WTC11 (cell line): ENCODE measurements around the gene WWC1.

ENCODE experiments used
- ATF2 ChIP-seq: sonication (generic); formaldehyde crosslinking; IDR thresholded peaks from 2 replicates; pipeline ENCODE4 v1.8.1; 2022; ENCODE audit warnings: low read depth, missing genetic modification reagents, borderline replicate concordance
- CTCF ChIP-seq: fragments of 200-600 bp; IDR thresholded peaks from 2 replicates; pipeline ENCODE4 v1.8.0; 2022; ENCODE audit warnings: antibody characterized with exemption
- FOXJ3 ChIP-seq: sonication (generic); formaldehyde crosslinking; IDR thresholded peaks from 2 replicates; pipeline ENCODE4 v1.9.0; 2021; ENCODE audit warnings: missing genetic modification reagents, mild to moderate bottlenecking, borderline replicate concordance
- MLX ChIP-seq: sonication (generic); formaldehyde crosslinking; IDR thresholded peaks from 2 replicates; pipeline ENCODE4 v1.8.1; 2023; ENCODE audit warnings: mild to moderate bottlenecking, missing genetic modification reagents, moderate library complexity
- TF ChIP-seq, protein P1 (sequence below): fragments of 250-450 bp; sonication (Bioruptor Pico); IDR thresholded peaks from 2 replicates; pipeline ENCODE4 v1.9.0; 2021; ENCODE audit warnings: mild to moderate bottlenecking
- TF ChIP-seq, protein P2 (sequence below): sonication (generic); formaldehyde crosslinking; IDR thresholded peaks from 2 replicates; pipeline ENCODE4 v1.8.1; 2023; ENCODE audit warnings: mild to moderate bottlenecking, missing genetic modification reagents

GRCh38 chr5:168446983-168447619, 155.7 kb downstream of the WWC1 start:
- TF ChIP-seq, protein P1, sequence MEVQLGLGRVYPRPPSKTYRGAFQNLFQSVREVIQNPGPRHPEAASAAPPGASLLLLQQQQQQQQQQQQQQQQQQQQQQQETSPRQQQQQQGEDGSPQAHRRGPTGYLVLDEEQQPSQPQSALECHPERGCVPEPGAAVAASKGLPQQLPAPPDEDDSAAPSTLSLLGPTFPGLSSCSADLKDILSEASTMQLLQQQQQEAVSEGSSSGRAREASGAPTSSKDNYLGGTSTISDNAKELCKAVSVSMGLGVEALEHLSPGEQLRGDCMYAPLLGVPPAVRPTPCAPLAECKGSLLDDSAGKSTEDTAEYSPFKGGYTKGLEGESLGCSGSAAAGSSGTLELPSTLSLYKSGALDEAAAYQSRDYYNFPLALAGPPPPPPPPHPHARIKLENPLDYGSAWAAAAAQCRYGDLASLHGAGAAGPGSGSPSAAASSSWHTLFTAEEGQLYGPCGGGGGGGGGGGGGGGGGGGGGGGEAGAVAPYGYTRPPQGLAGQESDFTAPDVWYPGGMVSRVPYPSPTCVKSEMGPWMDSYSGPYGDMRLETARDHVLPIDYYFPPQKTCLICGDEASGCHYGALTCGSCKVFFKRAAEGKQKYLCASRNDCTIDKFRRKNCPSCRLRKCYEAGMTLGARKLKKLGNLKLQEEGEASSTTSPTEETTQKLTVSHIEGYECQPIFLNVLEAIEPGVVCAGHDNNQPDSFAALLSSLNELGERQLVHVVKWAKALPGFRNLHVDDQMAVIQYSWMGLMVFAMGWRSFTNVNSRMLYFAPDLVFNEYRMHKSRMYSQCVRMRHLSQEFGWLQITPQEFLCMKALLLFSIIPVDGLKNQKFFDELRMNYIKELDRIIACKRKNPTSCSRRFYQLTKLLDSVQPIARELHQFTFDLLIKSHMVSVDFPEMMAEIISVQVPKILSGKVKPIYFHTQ (CRISPR knock-in tag), result no peak
- TF ChIP-seq MLX (no peak), CTCF (no peak), ATF2 (CRISPR knock-in tag) (no peak), FOXJ3 (CRISPR knock-in tag) (no peak)
- TF ChIP-seq, protein P2, sequence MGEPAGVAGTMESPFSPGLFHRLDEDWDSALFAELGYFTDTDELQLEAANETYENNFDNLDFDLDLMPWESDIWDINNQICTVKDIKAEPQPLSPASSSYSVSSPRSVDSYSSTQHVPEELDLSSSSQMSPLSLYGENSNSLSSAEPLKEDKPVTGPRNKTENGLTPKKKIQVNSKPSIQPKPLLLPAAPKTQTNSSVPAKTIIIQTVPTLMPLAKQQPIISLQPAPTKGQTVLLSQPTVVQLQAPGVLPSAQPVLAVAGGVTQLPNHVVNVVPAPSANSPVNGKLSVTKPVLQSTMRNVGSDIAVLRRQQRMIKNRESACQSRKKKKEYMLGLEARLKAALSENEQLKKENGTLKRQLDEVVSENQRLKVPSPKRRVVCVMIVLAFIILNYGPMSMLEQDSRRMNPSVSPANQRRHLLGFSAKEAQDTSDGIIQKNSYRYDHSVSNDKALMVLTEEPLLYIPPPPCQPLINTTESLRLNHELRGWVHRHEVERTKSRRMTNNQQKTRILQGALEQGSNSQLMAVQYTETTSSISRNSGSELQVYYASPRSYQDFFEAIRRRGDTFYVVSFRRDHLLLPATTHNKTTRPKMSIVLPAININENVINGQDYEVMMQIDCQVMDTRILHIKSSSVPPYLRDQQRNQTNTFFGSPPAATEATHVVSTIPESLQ, result no peak
